GM18868 (cell line): ENCODE data around the gene GALNT18.

Experiments
- ATAC-seq: cut with Tn5 transposase; IDR thresholded peaks from one replicate; pipeline ENCODE4 v1.9.1; 2021; ENCODE audit warnings: mild to moderate bottlenecking, moderate library complexity; ENCODE audit not compliant: unreplicated experiment

GALNT18 gene

GRCh38 chr11:11621573-11622339, at the start of gene GALNT18:
Gene GALNT18 (minus strand): TSS chr11:11622005.
- ATAC-seq, result peak; percentile 97

GRCh38 chr11:11670574-11670973, 48.8 kb upstream of the GALNT18 start:
- no peak for ATAC-seq

GRCh38 chr11:11669233-11669846, 47.5 kb upstream of the GALNT18 start:
- no peak for ATAC-seq

- no peak for ATAC-seq
Observed at GRCh38 chr11:11668781-11669180, 47.0 kb upstream of the GALNT18 start.

GRCh38 chr11:11668274-11668673, 46.5 kb upstream of the GALNT18 start:
- no peak for ATAC-seq

DNA sequence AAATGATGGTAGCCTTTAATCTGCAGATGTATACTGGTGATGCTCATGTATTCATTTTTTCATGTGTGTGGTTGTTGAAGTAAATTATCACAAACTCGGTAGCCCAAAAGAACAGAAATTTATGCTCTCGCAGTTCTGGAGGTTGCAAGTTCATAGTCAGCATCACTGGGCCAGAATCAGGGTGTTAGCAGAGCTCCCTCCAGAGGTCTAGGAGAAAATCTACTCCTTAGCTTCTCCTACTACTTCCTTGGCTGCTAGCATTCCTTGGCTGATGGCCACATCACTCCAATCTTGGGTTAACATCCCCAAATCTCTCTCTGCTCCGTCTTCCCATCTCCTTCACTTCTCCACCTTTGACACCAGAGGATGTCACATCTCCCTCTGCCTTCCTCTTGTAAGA, 45.3 kb upstream of the GALNT18 start:
- no peak for ATAC-seq

DNA sequence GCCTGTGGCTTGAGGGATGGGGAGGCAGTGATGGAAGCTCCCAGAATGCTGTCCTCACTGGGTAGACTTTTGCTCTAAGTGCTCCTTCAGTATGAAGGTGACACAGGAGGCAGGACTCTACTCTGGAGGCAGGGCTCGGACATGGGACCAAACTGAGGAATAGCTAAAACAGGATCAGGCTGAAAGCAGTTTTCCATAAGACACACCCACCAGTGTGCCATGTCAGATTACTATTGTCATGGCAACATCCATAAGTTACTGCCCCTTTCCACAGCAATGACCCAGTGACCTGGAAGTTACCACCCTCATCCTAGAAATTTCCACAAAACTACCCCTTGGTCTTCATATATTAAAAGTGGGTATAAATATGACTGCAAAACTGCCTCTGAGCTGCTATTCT, 43.6 kb upstream of the GALNT18 start:
- ATAC-seq, result no peak

GRCh38 chr11:11663907-11664306, 42.1 kb upstream of the GALNT18 start:
- ATAC-seq, result no peak

DNA sequence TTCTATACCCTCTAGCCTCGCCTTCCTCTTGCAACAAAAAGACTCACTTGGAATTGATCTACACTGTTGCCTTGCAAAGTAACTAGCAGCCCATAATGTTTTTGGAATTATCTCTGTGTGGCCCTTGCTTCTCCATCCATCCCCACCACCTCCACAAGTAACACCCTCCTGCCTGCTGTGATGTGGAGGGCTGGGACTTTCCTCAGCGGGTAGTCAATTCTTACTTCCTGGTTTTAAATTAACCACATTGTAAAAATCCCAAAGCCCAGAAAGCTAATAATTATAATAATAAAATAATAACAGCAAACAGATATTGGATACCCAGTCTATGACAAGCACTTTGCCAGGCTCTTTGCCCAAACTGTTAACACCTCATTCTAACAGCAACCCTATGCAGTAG, 40.8 kb upstream of the GALNT18 start:
- no peak for ATAC-seq

DNA sequence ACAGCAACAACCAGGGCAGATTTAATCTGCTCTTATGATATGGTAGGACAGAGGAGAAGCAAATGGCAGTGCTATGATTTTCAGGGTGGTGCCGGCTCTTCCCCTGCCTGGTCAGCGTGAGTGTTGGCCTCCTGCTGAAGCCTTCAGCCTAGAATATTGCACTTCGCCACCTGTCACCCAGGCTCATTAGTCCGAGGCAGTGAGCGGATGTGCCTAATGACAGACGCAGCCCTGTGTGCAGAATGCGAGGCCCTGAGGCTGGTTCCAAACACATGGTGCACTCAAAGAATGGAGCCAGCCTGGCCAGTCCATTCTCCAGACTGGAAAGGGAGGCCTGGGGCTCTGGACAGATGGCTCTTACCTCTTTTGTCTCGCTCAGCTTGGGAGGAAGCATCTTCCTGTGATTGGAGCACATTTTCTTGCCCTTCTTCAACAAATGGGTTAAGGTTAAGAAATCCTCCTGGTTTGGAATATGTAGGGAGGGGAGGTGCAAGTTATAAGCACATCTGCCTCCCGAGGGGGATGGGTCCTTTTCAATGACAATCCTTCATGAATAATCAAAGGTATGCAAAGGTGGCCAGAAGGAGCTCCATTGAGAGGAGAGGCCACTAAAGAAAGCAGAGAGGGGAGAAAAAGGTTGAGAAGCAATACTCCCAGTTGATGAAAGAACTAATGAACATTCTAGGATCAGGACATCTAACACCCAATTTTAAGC, 39.7 kb upstream of the GALNT18 start:
- no peak for ATAC-seq

GRCh38 chr11:11660363-11660740, 38.5 kb upstream of the GALNT18 start:
- ATAC-seq, result no peak

GRCh38 chr11:11659567-11660362, 38.0 kb upstream of the GALNT18 start:
- no peak for ATAC-seq

DNA sequence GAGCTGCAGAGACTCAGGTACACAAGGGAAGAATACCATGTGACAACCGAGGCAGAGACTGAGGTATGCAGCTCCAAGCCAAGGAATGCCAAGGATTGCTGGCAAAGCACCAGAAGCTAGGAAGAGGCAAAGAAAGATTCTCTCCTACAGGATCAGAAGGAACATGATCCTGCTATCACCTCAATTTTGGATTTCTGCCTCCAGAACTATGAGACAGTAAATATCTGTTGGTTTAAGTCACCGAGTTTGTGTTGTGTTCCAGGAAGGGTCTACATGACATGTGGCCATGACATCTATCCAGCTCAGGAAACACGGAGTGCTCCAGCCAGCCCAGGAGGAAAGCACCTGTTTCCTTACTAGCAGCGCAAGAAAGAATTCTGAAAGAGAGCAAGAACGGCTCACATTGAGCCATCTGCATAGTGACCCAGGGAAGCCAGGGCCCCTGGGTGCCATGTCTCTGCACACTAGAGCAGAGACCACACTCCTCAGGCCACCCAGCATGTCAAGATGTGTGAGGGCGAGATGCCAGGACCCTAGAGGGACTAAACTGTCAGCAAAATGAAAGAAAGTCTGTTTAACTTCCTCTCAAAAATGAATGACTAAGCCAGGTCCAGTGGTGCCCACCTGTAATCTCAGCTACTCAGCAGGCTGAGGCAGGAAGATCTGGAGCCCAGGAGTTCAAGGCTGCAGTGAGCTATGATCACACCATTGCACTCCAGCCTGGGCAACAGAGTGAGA, 35.6 kb upstream of the GALNT18 start:
- ATAC-seq, result no peak

DNA sequence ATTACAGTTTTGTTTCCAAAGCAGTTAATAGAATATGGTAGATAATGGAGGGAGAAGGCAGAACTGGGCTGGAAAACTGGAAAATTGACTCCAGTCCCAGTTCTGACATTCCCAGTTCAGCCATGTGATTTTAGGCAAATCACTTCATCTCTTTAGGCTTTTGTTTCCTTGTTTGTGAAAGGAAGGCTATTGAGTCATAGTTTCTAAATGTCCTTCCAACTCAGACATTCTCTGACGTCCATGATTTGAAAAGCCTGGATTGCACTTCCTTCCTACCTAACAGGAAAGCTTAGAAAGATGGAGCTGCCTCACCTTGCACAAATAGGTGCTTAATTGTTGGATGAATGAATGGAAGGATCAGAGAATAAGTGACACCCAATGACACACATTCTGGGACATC, 19.8 kb upstream of the GALNT18 start:
- no peak for ATAC-seq

DNA sequence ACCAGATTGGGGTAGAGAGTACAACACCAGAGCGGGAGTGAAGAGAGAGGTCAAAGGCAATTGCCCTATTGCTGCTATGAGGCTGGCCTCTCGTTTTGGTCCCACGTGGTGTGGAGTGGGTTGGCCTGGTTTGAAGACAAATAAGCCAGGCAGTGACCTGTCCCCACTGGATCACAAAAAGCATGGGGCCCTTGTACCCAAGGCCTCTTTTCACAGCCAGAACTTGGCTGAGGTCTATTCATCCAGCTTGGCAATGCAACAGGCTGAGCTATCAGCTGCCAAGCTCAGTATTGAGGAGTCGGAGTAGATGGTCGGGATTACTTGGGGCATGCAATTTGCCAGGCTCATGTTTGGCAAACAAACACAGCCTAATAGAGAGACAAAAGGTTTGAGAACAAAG, 19.2 kb upstream of the GALNT18 start:
- ATAC-seq, result no peak

DNA sequence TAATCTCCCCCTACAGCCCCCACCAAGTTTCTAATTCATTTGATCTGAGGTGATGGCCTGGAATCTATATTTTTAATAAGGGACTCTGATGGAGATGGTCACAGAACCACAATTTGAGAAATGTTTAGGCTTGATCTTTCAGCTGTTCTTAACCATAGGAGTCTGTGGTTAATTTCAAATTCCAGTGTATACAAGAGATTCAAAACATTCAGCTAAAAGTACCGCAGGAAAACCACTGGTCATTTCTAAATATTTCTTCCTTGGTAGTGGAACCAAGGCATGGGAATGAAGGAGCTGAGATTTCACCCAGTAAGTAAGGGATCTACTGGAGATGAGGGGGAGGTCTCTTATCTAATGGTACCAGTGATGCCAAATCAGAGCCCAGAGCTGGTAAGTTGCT, 18.3 kb upstream of the GALNT18 start:
- ATAC-seq, result no peak

GRCh38 chr11:11636671-11637070, 14.9 kb upstream of the GALNT18 start:
- no peak for ATAC-seq

DNA sequence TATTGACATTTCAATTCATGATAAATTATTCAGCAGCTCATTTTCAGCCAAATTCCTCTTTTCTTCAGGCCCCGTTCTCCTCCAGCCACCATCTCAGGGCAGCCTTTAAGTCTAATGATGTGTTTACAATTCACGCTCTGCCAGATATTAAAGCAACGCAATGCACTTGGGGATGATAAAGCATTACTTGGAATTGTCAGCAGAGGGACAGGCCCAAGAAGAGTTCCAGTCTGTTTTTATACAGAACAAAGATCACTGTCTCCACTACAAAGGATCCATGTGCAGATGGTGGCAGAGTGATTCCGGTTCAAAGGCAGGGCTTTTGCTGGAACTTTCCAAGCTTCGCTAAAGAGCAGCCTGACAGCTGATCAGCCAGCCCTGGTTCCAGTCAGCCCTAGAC, 13.6 kb upstream of the GALNT18 start:
- no peak for ATAC-seq

DNA sequence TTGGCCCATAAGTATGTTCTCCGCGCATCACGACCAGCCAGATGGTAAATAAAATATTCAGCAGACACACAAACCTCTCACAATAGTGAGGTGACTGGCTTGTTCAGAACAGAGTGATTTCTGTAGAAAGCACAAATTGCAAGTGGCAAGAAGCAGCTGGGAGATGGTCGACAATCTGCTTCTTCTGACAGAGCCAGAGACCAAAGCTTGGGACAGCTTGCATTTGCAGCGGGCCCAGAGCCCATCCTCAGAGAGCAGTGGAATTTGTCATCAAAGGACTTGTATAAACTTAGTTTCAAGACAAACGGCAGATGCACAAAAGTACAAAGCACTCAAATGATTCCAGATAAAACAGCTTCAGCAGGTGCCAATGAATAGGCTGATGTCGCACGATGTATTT, 7.6 kb upstream of the GALNT18 start:
- no peak for ATAC-seq

DNA sequence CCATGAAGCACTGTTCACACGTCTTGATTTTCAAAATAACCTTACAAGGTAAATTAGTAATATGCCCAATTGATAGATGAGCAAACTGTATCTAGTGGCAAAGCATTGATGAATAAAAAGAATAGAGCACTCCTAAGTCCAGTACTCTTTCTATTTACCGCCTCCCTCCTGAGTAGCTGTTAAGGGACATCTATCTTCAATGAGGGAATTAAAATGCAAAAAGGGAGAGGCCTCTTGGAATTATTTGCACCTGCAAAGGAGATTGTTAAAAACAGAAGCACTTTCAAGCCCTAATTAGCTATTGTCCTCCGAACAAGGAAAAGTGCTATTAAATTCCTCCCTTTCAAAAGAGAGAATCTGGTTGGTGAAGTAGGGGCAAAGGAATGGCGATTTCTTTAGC, 6.8 kb upstream of the GALNT18 start:
- no peak for ATAC-seq

DNA sequence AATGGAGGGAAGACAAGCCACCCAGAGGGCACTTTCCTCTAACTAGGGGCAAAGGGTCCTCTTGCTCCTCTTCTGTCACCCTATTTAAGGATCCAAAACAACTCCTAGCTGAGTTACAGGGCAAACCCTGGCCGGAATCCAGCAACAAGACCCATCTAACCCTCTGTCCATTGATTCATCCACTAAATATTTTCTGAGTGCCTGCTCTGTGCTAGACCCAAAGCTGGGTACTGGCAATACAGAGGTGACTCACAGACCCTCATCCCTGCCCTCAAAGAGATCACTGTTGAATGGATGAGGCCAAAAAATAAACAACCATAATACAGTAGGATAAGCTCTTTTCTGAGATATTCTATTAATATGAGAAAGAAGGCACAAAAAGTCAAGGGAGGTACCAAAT, 4.3 kb upstream of the GALNT18 start:
- ATAC-seq, result no peak
